Smooth muscle cell of the brain vasculature (primary cell): ENCODE measurements around the gene RAPGEF1.
A peak's percentile ranks its signal among the peaks of the same experiment; 100 is the strongest.
"Not testable (repeated sequence)": the region's sequence is repeated elsewhere in the genome, so short reads cannot be mapped to it uniquely, and the experiment has no call there.

Experiments used
- DNase-seq: peaks from one replicate; pipeline ENCODE4 v3.0.0-alpha.2; 2012; ENCODE audit warnings: low read depth, low spot score

Gene RAPGEF1

DNA sequence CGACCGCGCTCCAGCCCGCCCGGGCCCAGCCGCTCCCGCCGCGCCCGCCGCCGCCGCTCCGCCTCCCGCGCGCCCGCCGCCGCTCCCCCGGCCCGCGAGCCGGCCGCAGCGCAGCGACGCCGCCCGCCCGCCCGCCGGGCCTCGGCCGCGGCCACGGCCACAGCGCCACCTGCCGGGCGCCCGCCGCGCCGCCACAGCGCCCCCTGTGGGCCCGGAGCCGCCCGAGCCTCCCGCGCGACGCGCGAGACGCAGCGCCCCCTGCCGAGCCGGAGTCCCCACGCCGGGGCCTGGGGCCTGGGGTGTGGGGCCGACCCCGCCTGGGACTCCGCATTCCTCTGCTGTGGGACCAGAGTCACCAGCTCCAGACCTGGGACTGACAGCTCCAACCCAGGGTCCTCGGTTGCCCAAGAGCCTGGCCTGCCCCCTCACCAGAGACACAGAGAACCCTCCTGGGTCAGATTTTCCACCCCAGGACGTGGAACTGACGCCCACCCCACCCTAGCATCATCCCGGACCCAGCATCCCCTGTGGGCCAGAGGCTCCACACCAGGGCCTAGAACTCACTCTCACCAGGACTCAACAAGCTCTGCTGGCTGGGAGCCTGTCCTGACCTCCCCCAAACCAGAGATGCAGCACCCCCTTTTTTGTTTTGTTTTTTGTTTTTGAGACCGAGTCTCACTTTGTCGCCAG lies at the start of gene RAPGEF1:
Gene RAPGEF1 (minus strand): TSS at position 118 of the 690 bp plus-strand sequence. CDS start 246 bp downstream, outside the sequence.
- no peak for DNase-seq

GRCh38 chr9:131788851-131789250 lies 49.0 kb upstream of the RAPGEF1 start:
- no peak for DNase-seq

- DNase-seq = no peak
Observed at GRCh38 chr9:131787838-131788237, 48.0 kb upstream of the RAPGEF1 start.

DNA sequence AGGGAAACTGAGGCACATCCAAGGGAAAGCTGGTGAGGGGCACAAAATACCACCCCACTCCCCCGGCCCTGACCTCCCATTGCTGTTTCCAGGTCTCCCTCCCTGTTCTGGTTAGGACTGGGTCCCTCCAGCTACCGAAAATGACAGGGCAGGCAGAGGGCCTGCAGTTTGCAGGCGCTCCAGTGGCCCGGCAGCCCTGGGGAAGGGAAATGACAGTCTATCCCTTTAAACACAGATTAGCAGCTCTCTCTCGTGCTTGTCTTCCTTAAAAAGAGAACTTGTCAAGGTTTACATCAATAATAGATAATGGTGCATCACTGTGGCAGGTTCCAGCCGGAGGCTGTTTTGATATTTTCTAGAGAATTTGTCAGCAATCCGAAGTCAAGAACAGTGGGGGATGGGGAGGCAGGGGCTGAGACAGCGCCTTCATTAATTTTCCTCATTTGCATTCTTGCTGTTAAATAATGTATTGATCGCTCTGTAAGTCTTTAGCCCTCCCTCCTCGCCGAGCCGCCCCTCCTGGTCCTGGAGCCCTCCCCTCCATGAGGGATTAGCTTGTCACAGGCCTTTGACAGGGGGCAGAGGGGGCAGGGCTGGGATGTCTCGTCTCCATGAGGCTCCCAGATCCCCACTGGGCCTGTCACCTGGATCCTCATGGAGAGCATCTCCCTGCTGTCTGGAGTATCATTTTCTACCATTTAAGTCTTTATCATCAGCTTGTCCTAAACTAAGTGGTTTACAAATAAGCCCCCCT lies 45.0 kb upstream of the RAPGEF1 start:
- no peak for DNase-seq

DNA sequence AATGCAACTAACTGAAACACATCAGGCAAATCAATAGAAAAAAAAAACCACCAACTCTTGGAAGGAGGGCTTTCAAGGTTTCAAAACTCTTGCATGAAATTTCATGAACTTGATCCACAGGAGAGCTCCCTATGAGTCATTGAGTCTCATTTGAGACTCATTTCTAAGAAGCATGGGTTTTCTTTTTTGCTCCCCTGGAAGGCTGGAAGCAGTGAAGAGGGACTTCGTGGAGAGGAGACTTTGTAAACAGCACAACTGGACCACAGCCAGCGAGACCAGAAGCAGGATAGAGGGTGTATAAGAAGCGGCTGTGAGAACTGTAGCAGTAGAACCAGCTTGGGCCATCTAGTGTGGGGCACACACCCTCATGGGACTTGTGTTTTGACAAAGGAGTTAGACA lies 41.2 kb upstream of the RAPGEF1 start:
- no peak for DNase-seq

DNA sequence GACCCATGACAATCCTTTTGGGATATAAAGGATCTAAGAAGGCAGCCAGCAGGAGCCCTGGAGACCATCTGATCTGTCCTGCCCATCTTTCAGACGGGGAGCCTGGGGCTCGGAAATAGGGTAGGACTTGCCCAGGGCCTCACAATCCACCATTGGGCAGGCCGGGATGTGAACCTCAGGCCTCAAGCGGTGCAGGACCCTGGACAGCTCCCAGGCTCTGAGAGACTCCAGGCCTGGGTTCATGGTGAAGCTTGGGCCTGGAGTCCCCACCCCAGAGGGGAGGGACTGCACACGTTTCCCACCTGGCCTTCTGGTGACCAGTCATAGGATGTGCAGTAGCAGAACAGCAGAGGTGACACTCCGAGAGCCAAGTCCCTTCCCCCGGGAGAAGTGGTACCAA lies 36.6 kb upstream of the RAPGEF1 start:
- peak; percentile 15 for DNase-seq

- no peak for DNase-seq
Observed at GRCh38 chr9:131776036-131776435, 36.2 kb upstream of the RAPGEF1 start.

DNA sequence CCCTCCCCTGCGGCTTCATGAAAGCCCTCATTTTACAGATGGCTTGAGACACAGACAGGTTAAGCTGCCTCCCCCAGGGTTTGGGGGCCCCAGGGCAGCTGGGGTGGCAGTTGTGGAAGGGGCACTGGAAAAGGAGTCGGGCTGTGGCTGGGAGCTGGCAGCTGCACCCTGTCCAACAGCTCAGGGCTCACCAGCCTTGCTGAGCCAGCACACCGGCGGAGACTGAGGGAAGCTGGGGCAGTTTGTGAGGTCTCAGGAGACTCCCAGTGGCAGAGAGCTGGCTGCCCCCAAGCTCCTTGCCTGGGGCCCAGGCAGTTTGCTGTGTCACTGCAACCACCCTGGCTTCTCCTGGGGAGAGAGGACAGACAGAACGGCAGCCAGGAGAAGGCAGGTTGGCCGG lies 34.8 kb upstream of the RAPGEF1 start:
- DNase-seq = no peak

- DNase-seq = peak; percentile 36
Observed at GRCh38 chr9:131773911-131774379, 34.1 kb upstream of the RAPGEF1 start.

DNA sequence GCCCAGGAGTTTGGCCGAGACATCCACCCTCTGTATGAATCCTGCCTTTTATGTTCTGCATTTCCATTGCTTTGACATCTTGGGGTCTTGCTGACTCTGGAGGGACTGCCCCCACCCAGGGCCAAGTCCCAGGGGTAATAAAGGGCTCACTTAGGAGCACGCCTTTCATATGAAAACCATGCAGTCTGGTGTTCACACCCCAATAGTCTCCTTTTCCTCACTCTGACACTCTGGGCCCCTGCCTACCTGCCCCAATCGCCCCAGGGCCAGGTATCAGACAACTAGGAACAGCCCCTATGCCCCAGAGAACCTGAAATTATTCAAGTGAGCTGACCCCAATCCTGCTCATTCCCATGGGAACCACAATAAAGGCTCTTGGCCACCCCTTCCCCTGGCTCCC lies 33.1 kb upstream of the RAPGEF1 start:
- no peak for DNase-seq

DNA sequence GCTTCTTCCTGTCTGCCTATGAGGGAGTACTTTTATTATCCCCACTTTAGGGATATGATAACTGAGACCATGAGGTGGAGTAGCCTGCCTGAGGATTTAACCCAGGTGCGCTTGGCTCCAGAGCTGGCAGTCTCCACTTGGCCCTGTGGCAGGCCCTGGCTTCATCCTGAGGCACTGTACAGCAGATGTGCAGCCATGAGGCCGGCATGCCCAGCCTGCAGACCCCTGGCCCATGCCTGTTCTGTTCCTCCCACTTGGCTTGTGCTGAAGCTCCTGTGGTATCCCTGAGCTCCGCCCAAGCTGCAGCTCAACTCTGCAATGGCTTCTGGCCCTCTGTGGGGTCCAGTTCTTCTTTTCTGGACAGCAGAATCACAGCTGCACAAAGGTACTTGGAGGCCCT lies 31.8 kb upstream of the RAPGEF1 start:
- DNase-seq = no peak

- DNase-seq = no peak
Observed at GRCh38 chr9:131769361-131769760, 29.5 kb upstream of the RAPGEF1 start.

DNA sequence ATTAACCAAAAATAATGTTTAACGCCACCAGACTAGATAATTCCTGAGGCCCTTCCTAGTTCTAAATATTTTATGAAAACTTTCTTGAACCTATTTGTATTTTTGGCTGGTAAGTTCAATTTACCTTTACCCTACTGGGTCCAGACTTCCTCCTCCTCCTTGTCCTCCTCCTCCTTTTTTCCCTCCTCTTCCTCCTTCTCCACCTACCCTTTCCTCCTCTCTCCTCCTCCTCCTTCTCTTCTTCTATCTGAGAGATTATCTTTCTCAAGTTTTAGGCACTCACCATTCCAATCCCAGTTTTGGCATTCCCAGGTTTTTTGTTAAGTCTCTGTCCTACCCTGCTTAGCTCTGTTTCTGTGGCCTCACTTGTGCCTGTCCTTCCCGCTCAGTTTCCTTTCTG lies 24.7 kb upstream of the RAPGEF1 start:
- no peak for DNase-seq

DNA sequence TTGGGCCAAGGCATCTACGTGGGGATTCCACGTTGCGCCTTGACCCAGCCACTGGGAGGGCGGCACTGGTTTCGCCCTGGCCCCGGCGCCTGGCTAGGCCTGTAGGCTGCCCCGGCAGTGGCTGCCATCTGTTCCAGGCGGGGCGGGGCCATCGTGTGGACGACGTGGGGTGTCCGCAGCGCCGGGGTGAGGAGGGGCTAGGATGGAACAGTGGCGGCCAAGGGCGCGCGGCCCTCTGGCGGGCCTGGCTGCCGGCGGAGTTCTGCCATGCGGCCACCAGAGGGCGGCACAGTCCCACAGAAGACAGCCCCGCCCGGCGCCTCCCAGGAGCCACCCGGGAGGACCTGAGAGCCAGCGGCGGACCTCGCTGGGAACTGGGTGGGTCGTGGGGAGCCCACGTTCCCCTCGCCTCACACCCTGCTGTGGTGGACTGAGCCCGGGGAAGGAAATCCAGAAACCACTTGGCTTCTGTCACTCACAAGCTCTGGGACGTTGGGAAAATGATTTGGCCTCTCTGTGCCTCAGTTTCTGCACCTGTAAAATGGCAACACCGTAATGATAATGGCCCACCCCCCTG lies 22.6 kb upstream of the RAPGEF1 start:
- no peak for DNase-seq

GRCh38 chr9:131759017-131759647 lies 19.3 kb upstream of the RAPGEF1 start:
- no peak for DNase-seq

DNA sequence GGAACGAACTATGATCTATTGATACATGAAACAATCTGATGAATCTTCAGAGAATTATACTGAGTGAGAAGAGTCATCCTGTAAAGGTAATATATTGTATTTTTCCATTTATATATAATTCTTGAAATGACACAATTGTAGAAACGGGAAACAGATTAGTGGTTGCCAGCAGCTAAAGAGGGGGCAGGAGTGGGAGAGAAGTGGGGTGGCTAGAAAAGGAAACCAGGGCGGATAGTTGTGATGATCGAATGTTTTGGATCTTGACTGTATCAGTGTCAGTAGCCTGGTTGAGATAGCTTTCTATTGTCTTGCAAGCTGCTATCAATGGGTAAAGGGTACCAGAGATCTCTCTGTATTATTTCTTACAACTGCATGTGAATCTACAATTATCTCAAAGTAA lies 17.7 kb upstream of the RAPGEF1 start:
- DNase-seq = no peak

DNA sequence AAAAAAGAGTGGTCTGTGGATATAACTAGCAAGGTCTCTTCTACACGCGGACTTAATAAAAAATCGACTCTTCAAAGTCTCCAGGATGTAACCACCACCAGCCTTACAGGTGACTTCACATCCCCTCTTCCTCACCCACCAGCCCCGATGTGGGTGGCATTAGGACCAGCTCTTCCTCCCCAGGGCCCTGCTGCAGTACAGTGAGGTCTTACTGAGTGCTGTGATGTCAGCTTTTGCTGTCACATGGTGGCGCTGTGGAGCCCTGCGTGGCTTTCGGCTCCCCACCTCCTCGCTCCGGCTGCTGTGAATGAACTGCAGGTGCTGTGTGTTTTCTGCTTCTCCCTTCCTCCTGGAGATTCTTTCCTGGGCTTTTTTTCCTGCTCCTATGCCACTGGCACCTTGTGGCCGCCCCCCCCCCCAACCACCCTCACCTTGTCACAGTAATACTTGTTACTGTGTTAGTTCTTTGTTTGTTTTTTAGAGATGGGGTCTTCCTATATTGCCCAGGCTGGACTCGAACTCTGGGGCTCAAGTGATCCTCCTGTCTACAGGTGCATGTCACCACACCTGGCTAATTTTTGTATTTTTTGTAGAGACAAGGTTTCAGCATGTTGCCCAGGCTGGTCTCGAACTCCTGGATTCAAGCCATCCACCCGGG lies 15.8 kb upstream of the RAPGEF1 start:
- DNase-seq = peak; percentile 50

DNA sequence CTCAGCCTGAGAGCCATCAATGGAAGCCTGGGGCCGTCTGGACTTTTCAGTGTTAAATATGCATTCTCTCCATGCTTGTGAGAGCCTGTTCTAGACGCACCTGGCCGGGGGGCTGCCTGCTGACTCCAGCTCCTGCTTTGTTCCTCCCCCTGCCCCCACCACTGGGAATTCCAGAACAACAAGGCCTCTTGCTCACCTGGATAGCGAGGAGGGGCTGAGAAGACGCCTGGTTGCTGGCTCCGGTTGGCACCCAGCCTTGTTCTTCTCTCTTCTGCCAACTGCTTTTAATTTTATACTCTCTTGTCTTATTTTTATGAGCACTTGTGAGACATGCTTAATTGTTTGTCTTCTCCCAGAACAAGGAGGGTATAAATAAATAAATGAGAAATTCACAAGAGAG lies 15.0 kb upstream of the RAPGEF1 start:
- DNase-seq = no peak

- not testable (repeated sequence) for DNase-seq
Observed at GRCh38 chr9:131753751-131754150, 13.9 kb upstream of the RAPGEF1 start.

DNA sequence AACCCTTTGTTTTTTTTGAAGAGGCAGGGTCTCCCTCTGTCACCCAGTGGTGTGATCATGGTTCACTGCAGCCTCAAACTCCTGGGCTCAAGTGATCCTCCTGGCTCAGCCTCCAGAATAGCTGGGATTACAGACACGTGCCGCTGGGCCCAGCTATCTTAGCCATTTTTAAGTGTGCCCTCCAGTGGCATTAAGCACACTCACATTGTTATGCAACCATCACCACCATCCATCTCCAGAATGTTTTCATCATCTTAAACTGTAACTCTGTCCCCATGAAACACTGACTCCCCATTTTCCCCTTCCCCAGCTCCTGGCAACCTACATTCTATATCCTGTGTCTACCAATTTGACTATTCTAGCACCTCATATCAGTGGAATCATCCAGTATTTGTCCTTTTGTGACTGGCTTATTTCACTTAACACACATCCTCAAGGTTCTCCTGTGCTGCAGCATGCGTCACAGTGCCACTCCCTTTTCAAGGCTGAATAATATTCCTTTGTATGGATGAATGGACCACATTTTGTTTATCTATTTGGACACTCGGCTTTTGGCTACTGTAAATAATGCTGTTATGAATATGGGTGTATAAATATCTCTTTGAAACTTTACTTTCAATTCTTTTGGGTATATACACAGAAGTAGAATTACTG lies 12.5 kb upstream of the RAPGEF1 start:
- no peak for DNase-seq

- no peak for DNase-seq
Observed at GRCh38 chr9:131748411-131748955, 8.6 kb upstream of the RAPGEF1 start.
